MCF 10A (cell line): ENCODE data around the gene MAPK8IP2. TPM values are rescaled to one million over a fixed set of nuclear protein-coding genes. Genes with fewer than 3 reads are reported as not detected.
"Not testable (repeated sequence)": the region's sequence is repeated elsewhere in the genome, so short reads cannot be mapped to it uniquely, and the experiment has no call there.

Experiments
- BruUV-seq: library from RNA; stranded (reverse); fragments of 400-500 nt; replicated peaks from 2 replicates; lab custom pipeline; 2021; lab: Mats Ljungman, UMichigan
- CTCF ChIA-PET: fragments of 300-600 bp; sonication (Branson Sonifier 250); formaldehyde crosslinking; extraction: SDS; loops from one replicate; lab custom pipeline; 2021; ENCODE audit warnings: antibody characterized with exemption, inconsistent platforms; lab: Yijun Ruan, JAX
- POLR2A ChIA-PET: fragments of 300-600, 350-650 bp; sonication (Branson Sonifier 250); formaldehyde crosslinking; extraction: SDS; loops from one replicate; lab custom pipeline; 2020; ENCODE audit warnings: antibody characterized with exemption, inconsistent platforms; lab: Yijun Ruan, JAX
- DNase-seq: peaks from one replicate; pipeline ENCODE4 v3.0.0-alpha.2; 2018; ENCODE audit not compliant: unreplicated experiment
- H3K27ac Mint-ChIP-seq: one replicate; pipeline ENCODE4 v1.8.0; 2022; ENCODE audit warnings: mild to moderate bottlenecking, low read depth, mixed read lengths; ENCODE audit not compliant: unreplicated experiment
- H3K27me3 Mint-ChIP-seq: one replicate; pipeline ENCODE4 v1.8.0; 2022; ENCODE audit warnings: mixed read lengths; ENCODE audit not compliant: insufficient read depth, unreplicated experiment
- H3K36me3 Mint-ChIP-seq: one replicate; pipeline ENCODE4 v1.8.0; 2022; ENCODE audit warnings: mild to moderate bottlenecking, moderate library complexity, mixed read lengths; ENCODE audit not compliant: insufficient read depth, unreplicated experiment
- H3K4me1 Mint-ChIP-seq: one replicate; pipeline ENCODE4 v1.8.0; 2022; ENCODE audit warnings: mixed read lengths; ENCODE audit not compliant: insufficient read depth, unreplicated experiment
- H3K4me3 Mint-ChIP-seq: one replicate; pipeline ENCODE4 v1.8.0; 2022; ENCODE audit warnings: mild to moderate bottlenecking, moderate library complexity, mixed read lengths; ENCODE audit not compliant: unreplicated experiment
- H3K9me3 Mint-ChIP-seq: one replicate; pipeline ENCODE4 v1.8.0; 2022; ENCODE audit warnings: mixed read lengths; ENCODE audit not compliant: unreplicated experiment
- intact Hi-C: fragments of 100-400 bp; cut with micrococcal nuclease; formaldehyde crosslinking; loops from 2 replicates; pipeline ENCODE4 v1.14.1; 2022
- total RNA-seq: library from RNA; stranded (reverse); gene quantifications from 2 replicates; pipeline ENCODE4 v1.2.3, GENCODE V29; 2022
- TF ChIP-seq, protein P1 (sequence below): fragments of 200-600 bp; IDR thresholded peaks from one replicate; pipeline ENCODE4 v1.8.0; 2022; ENCODE audit warnings: antibody characterized with exemption, mild to moderate bottlenecking; ENCODE audit not compliant: unreplicated experiment

The MAPK8IP2 gene
- total RNA-seq, 1 experiment from 2014 or later: 1.2 TPM

GRCh38 chr22:50635591-50635990 lies 35.0 kb downstream of the MAPK8IP2 start:
- no peaks in the 10 kb centered on the region for H3K4me1 Mint-ChIP-seq
- no TSS peak for BruUV-seq
- ChIA-PET CTCF (no interaction called here), POLR2A (interaction anchor here (1.0 kb wide), 1 partner anchor 8 kb away, joined by 3 read pairs; the partner anchor contains the start of gene ARSA)
- intact Hi-C loops: no loop called here
- TF ChIP-seq, protein P1, sequence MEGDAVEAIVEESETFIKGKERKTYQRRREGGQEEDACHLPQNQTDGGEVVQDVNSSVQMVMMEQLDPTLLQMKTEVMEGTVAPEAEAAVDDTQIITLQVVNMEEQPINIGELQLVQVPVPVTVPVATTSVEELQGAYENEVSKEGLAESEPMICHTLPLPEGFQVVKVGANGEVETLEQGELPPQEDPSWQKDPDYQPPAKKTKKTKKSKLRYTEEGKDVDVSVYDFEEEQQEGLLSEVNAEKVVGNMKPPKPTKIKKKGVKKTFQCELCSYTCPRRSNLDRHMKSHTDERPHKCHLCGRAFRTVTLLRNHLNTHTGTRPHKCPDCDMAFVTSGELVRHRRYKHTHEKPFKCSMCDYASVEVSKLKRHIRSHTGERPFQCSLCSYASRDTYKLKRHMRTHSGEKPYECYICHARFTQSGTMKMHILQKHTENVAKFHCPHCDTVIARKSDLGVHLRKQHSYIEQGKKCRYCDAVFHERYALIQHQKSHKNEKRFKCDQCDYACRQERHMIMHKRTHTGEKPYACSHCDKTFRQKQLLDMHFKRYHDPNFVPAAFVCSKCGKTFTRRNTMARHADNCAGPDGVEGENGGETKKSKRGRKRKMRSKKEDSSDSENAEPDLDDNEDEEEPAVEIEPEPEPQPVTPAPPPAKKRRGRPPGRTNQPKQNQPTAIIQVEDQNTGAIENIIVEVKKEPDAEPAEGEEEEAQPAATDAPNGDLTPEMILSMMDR: no peak
- DNase-seq: no peak
- H3K9me3 Mint-ChIP-seq: no peaks in the 10 kb centered on the region
- H3K4me3 Mint-ChIP-seq: no peak overlapping the region
- no peaks in the 10 kb centered on the region for H3K27me3 Mint-ChIP-seq
- no peaks in the 10 kb centered on the region for H3K36me3 Mint-ChIP-seq
- no peak overlapping the region for H3K27ac Mint-ChIP-seq

- H3K9me3 Mint-ChIP-seq, H3K27me3 Mint-ChIP-seq, BruUV-seq, CTCF ChIA-PET, DNase-seq, intact Hi-C loops, H3K36me3 Mint-ChIP-seq, H3K27ac Mint-ChIP-seq, H3K4me3 Mint-ChIP-seq, POLR2A ChIA-PET, H3K4me1 Mint-ChIP-seq: not testable (repeated sequence)
Measured at GRCh38 chr22:50640296-50640695, 39.7 kb downstream of the MAPK8IP2 start.

DNA sequence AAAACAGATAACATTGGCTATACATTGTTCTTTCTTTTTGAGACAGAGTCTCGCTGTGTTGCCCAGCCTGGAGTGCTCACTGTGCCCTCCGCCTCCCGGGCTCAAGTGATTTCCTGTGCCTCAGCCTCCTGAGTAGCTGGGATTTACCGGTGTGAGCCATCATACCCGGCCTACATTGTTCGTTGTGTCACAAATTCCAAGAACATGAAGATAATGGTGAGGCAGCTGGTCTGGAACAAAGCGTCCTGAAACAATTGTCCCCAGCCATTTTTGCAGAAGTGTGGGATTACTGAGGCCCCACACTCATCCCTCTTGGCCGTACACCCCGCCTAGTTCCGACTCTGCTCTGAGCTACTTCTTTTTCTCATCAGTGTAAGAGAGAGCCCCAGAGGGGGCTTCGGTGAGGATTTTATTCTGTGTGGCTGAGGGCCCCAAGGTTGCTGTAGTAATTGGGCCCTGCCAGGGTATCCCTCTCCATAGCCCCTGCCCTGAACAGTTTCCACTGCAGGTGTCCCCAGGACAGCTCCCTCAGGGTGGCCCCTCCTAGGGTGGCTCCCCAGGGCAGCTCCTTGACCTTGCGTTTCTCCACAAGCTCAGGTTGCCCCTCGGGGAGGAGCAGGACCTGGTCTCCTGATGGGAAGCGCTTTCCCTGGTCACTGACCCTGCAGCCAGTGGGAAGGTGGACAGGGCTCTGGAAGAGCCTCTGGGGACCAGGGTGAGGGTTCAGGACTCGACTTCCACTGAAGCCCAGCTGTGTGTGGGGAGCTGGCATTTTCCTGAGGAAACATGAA lies 40.5 kb downstream of the MAPK8IP2 start:
- Mint-ChIP-seq H3K27me3 (no peaks in the 10 kb centered on the region), H3K36me3 (no peaks in the 10 kb centered on the region)
- POLR2A ChIA-PET: no interaction called here

GRCh38 chr22:50641696-50642607 lies 41.4 kb downstream of the MAPK8IP2 start:
- BruUV-seq: no TSS peak
- no peaks in the 10 kb centered on the region for H3K36me3 Mint-ChIP-seq
- H3K4me1 Mint-ChIP-seq: no peaks in the 10 kb centered on the region
- H3K27me3 Mint-ChIP-seq: no peaks in the 10 kb centered on the region
- DNase-seq: no peak
- ChIA-PET CTCF (interaction anchor here (0.6 to 0.8 kb wide), 2 partner anchors 14 to 19 kb away, joined by 3 read pairs; no protein-coding TSS in a partner anchor), POLR2A (interaction anchor here (0.7 kb wide), 1 partner anchor 18 kb away, joined by 4 read pairs; no protein-coding TSS in a partner anchor)
- TF ChIP-seq, protein P1: no peak
- no peak overlapping the region for H3K27ac Mint-ChIP-seq
- intact Hi-C loops: no loop called here
- H3K4me3 Mint-ChIP-seq: no peak overlapping the region
- H3K9me3 Mint-ChIP-seq: no peaks in the 10 kb centered on the region

More for the DNA sequence above, 40.5 kb downstream of the MAPK8IP2 start:
- DNase-seq: no peak
- no TSS peak for BruUV-seq
- no peak overlapping the region for H3K4me3 Mint-ChIP-seq
- no peaks in the 10 kb centered on the region for H3K9me3 Mint-ChIP-seq
- intact Hi-C loops: no loop called here
- H3K4me1 Mint-ChIP-seq: no peaks in the 10 kb centered on the region
- no peak overlapping the region for H3K27ac Mint-ChIP-seq
- CTCF ChIA-PET: interaction anchor here (0.8 kb wide), 2 partner anchors 13 to 51 kb away, joined by 3 to 4 read pairs; no protein-coding TSS in a partner anchor
- TF ChIP-seq, protein P1: no peak

DNA sequence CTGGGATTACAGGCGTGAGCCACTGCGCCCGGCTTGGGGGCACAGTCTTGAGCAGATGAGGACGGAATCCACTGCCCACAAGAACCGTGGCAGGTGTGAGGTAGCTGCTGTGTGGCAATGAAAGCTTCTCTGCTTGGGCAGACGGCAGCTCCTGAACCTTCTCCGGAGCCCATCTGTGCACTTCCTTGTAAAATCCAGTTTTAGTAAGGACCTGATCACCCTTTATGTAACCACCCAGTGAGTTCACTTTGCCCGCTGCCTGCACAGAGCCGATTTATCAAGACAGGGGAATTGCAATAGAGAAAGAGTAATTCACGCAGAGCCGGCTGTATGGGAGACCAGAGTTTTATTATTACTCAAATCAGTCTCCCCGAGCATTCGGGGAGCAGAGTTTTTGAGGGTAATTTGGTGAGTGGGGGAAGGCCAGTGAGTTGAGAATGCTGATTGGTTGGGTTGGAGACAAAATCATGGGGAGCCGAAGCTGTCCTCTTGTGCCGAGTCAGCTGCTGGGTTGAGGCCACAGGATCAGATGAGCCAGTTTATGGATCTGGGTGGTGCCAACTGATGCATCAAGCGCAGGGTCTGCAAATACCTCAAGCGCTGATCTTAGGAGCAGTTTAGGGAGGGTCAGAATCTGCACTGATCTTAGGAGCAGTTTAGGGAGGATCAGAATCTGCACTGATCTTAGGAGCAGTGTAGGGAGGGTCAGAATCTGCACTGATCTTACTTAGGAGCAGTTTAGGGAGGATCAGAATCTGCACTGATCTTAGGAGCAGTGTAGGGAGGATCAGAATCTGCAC lies 42.6 kb downstream of the MAPK8IP2 start:
- DNase-seq, BruUV-seq, H3K36me3 Mint-ChIP-seq, POLR2A ChIA-PET, H3K4me1 Mint-ChIP-seq, H3K27ac Mint-ChIP-seq, H3K9me3 Mint-ChIP-seq, H3K4me3 Mint-ChIP-seq, CTCF ChIA-PET, H3K27me3 Mint-ChIP-seq, intact Hi-C loops: not testable (repeated sequence)

GRCh38 chr22:50643821-50644101 lies 43.2 kb downstream of the MAPK8IP2 start:
- CTCF ChIA-PET, H3K9me3 Mint-ChIP-seq, BruUV-seq, H3K36me3 Mint-ChIP-seq, H3K4me3 Mint-ChIP-seq, H3K27ac Mint-ChIP-seq, H3K4me1 Mint-ChIP-seq, H3K27me3 Mint-ChIP-seq, intact Hi-C loops, DNase-seq: not testable (repeated sequence)
- POLR2A ChIA-PET: interaction anchor here (1.4 kb wide), 1 partner anchor 10 kb away, joined by 3 read pairs; no protein-coding TSS in a partner anchor
